HG03280 (cell line): ENCODE results near the gene HIGD2A.

Source experiments
- ATAC-seq: cut with Tn5 transposase; IDR thresholded peaks from one replicate; pipeline ENCODE4 v1.9.1; 2021; ENCODE audit warnings: mild to moderate bottlenecking, moderate library complexity; ENCODE audit not compliant: unreplicated experiment

Gene HIGD2A

GRCh38 chr5:176388444-176389134 lies at the start of gene HIGD2A, which contains the start of gene NOP16:
Gene HIGD2A (plus strand): TSS chr5:176388751. CDS start chr5:176388820, 69 bp downstream.
Gene NOP16 (minus strand): TSS chr5:176388598. CDS start chr5:176388539, 59 bp downstream.
- ATAC-seq = peak; percentile 90

GRCh38 chr5:176339304-176339703 lies 49.2 kb upstream of the HIGD2A start:
- ATAC-seq = no peak

- no peak for ATAC-seq
Measured at GRCh38 chr5:176341325-176342157, 47.0 kb upstream of the HIGD2A start.

GRCh38 chr5:176342158-176342483 lies 46.4 kb upstream of the HIGD2A start:
- no peak for ATAC-seq

GRCh38 chr5:176342766-176343458 lies 45.6 kb upstream of the HIGD2A start:
- no peak for ATAC-seq

GRCh38 chr5:176350416-176350815 lies 38.1 kb upstream of the HIGD2A start:
- no peak for ATAC-seq

GRCh38 chr5:176352116-176352878 lies 36.3 kb upstream of the HIGD2A start:
- ATAC-seq = no peak

GRCh38 chr5:176353533-176353932 lies 35.0 kb upstream of the HIGD2A start:
- no peak for ATAC-seq

- no peak for ATAC-seq
Measured at GRCh38 chr5:176355400-176356178, 33.0 kb upstream of the HIGD2A start.

GRCh38 chr5:176356179-176356566 lies 32.4 kb upstream of the HIGD2A start:
- no peak for ATAC-seq

GRCh38 chr5:176359658-176360057 lies 28.9 kb upstream of the HIGD2A start:
- ATAC-seq = no peak

GRCh38 chr5:176360894-176361436 lies 27.6 kb upstream of the HIGD2A start:
- peak; percentile 10 for ATAC-seq

GRCh38 chr5:176361437-176362232 lies 26.9 kb upstream of the HIGD2A start, which contains the start of gene KIAA1191:
Gene KIAA1191 (minus strand): TSS chr5:176361764. CDS start chr5:176359508, 2,256 bp downstream.
- peak; percentile 88 for ATAC-seq

GRCh38 chr5:176362233-176362490 lies 26.4 kb upstream of the HIGD2A start:
- peak; percentile 5 for ATAC-seq

- ATAC-seq = no peak
Measured at GRCh38 chr5:176364765-176365350, 23.7 kb upstream of the HIGD2A start.

GRCh38 chr5:176365351-176366231 lies 23.0 kb upstream of the HIGD2A start, which contains the start of gene ARL10:
Gene ARL10 (plus strand): TSS chr5:176365487. CDS start chr5:176365564, 77 bp downstream.
- peak; percentile 29 for ATAC-seq

- ATAC-seq = no peak
Measured at GRCh38 chr5:176366232-176366894, 22.2 kb upstream of the HIGD2A start.
